ENCODE data around the gene FAM171A2. TPM values are rescaled to one million over a fixed set of nuclear protein-coding genes. Genes with fewer than 3 reads are reported as not detected.

FAM171A2 gene
- total RNA-seq, 1 donor from 2014 or later: 81.3 TPM

- H3K4me3 Mint-ChIP-seq (ENCODE audit: unreplicated experiment): no peak overlapping the region
- peaks cover 3% of the 10 kb centered on the region for H3K9me3 Mint-ChIP-seq (ENCODE audit: unreplicated experiment)
- peaks cover 10% of the 10 kb centered on the region for H3K27me3 Mint-ChIP-seq (ENCODE audit: unreplicated experiment)
- no peak overlapping the region for H3K27ac Mint-ChIP-seq (ENCODE audit: unreplicated experiment)
- DNase-seq: no peak
- no peak for TF ChIP-seq CTCF (IDR thresholded peaks at IDR 0.05; ENCODE audit: partially characterized antibody, unreplicated experiment)
- H3K36me3 Mint-ChIP-seq (ENCODE audit: unreplicated experiment): no peaks in the 10 kb centered on the region
- H3K4me1 Mint-ChIP-seq (ENCODE audit: low read depth, unreplicated experiment): no peaks in the 10 kb centered on the region
Measured at GRCh38 chr17:44387804-44388203, 24.2 kb upstream of the FAM171A2 start.

- TF ChIP-seq CTCF (IDR thresholded peaks at IDR 0.05; ENCODE audit: partially characterized antibody, unreplicated experiment): no peak
- Mint-ChIP-seq H3K27me3 (ENCODE audit: unreplicated experiment) (peaks cover 12% of the 10 kb centered on the region), H3K9me3 (ENCODE audit: unreplicated experiment) (peaks cover 3% of the 10 kb centered on the region), H3K36me3 (ENCODE audit: unreplicated experiment) (no peaks in the 10 kb centered on the region), H3K27ac (ENCODE audit: unreplicated experiment) (no peak overlapping the region), H3K4me1 (ENCODE audit: low read depth, unreplicated experiment) (no peaks in the 10 kb centered on the region), H3K4me3 (ENCODE audit: unreplicated experiment) (peak overlapping the region; percentile 77)
- no peak for DNase-seq
Measured at GRCh38 chr17:44386182-44386525, 22.5 kb upstream of the FAM171A2 start.

GRCh38 chr17:44385287-44386181 is 21.9 kb upstream of the FAM171A2 start:
- Mint-ChIP-seq H3K9me3 (ENCODE audit: unreplicated experiment) (peaks cover 3% of the 10 kb centered on the region), H3K36me3 (ENCODE audit: unreplicated experiment) (no peaks in the 10 kb centered on the region), H3K27me3 (ENCODE audit: unreplicated experiment) (peaks cover 12% of the 10 kb centered on the region), H3K4me1 (ENCODE audit: low read depth, unreplicated experiment) (no peaks in the 10 kb centered on the region), H3K4me3 (ENCODE audit: unreplicated experiment) (peak overlapping the region; percentile 84), H3K27ac (ENCODE audit: unreplicated experiment) (no peak overlapping the region)
- DNase-seq: peak; percentile 87
- no peak for TF ChIP-seq CTCF (IDR thresholded peaks at IDR 0.05; ENCODE audit: partially characterized antibody, unreplicated experiment)

- no peak for DNase-seq
- no peaks in the 10 kb centered on the region for H3K36me3 Mint-ChIP-seq (ENCODE audit: unreplicated experiment)
- no peak overlapping the region for H3K27ac Mint-ChIP-seq (ENCODE audit: unreplicated experiment)
- no peaks in the 10 kb centered on the region for H3K4me1 Mint-ChIP-seq (ENCODE audit: low read depth, unreplicated experiment)
- no peak for TF ChIP-seq CTCF (IDR thresholded peaks at IDR 0.05; ENCODE audit: partially characterized antibody, unreplicated experiment)
- H3K27me3 Mint-ChIP-seq (ENCODE audit: unreplicated experiment): peaks cover 10% of the 10 kb centered on the region
- H3K4me3 Mint-ChIP-seq (ENCODE audit: unreplicated experiment): peak overlapping the region; percentile 84
- H3K9me3 Mint-ChIP-seq (ENCODE audit: unreplicated experiment): peaks cover 3% of the 10 kb centered on the region
Measured at GRCh38 chr17:44384823-44385286, 21.2 kb upstream of the FAM171A2 start.

- DNase-seq: peak; percentile 64
- peaks cover 3% of the 10 kb centered on the region for H3K9me3 Mint-ChIP-seq (ENCODE audit: unreplicated experiment)
- no peaks in the 10 kb centered on the region for H3K4me1 Mint-ChIP-seq (ENCODE audit: low read depth, unreplicated experiment)
- peak overlapping the region; percentile 84 for H3K4me3 Mint-ChIP-seq (ENCODE audit: unreplicated experiment)
- no peak for TF ChIP-seq CTCF (IDR thresholded peaks at IDR 0.05; ENCODE audit: partially characterized antibody, unreplicated experiment)
- peaks cover 10% of the 10 kb centered on the region for H3K27me3 Mint-ChIP-seq (ENCODE audit: unreplicated experiment)
- no peak overlapping the region for H3K27ac Mint-ChIP-seq (ENCODE audit: unreplicated experiment)
- no peaks in the 10 kb centered on the region for H3K36me3 Mint-ChIP-seq (ENCODE audit: unreplicated experiment)
Measured at GRCh38 chr17:44384281-44384822, 20.7 kb upstream of the FAM171A2 start.

Data from glutamatergic neuron (in vitro differentiated cells).